Fibroblast of skin of abdomen (primary cell): Measurements from ENCODE around the gene CD81.
A peak's percentile ranks its signal among the peaks of the same experiment; 100 is the strongest.

Experiments used
- DNase-seq: peaks from one replicate; pipeline ENCODE4 v3.0.0-alpha.2; 2013

The CD81 gene

DNA sequence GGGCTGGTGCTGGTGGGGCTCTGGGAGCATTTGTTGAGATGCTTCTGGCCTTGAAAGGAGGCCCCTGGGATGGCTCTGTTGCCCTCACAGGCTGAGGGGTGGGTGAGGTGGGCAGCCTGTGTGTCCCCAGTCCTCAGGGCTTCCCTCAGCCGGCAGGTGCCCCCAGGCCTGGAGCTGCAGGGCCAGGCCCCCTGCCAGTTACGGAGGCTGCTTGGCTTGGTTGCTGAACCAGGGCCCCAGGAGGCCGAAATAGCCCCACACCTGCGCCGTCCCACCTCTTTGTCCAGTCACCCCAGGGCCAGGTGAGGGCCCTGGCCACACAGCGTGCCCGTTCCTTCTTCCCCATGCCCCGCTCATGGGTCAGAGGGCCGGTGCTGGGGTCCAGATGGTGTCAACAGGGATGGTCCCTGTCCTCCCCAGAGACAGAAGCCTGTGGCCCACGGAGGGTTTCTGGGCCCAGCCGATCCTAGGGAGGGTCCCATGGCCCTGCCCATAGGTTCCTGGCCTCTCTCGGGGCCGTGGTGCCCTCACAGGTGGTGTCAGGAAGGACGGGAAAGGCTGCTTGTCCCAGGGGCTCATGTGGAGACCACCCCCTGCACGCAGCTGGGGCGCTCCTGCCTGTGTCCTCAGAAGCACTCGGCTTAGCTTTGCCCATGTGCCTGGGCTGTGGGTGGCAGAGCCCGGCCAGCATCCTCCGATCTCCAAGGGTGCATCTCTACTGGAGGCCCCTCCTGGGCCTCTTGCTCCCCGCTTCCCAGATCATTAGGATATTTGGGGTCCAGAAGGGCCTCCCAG is 14.3 kb downstream of the CD81 start:
- DNase-seq = no peak

DNA sequence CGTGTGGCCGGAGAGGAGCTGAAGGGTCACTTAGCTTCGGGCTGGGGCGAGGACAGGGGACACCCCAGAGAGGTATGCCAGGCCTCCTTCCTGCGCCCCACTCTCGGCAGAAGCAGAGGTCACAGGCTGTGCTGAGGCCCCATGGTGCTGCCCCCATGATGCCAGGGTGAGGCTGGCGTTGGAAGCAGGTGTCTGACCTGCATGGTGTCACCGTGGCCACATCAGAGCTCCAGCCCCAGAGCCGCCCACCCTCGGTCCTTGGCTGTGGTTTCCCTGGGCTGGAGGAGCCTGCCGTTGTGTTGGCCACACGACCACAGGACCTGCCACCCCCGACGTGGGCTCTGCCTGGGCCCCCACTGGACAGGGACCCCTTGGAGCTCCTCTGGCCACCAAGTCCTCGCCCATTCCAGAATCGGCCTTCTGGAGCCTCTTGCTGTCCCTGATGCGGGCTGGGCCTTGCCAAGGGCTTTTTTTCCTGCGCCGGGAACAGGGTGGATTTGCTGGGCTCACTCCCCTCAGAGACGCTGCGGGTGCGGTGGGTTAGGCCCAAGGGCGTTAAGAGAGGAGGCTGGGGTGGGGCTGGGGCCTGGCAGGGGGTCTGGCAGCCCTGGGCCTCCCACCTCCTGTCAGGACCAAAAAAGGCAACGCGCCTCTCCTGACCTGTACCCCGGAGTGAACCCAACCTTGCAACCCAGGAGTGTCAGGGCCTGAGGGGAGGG is 15.3 kb downstream of the CD81 start:
- DNase-seq = no peak

DNA sequence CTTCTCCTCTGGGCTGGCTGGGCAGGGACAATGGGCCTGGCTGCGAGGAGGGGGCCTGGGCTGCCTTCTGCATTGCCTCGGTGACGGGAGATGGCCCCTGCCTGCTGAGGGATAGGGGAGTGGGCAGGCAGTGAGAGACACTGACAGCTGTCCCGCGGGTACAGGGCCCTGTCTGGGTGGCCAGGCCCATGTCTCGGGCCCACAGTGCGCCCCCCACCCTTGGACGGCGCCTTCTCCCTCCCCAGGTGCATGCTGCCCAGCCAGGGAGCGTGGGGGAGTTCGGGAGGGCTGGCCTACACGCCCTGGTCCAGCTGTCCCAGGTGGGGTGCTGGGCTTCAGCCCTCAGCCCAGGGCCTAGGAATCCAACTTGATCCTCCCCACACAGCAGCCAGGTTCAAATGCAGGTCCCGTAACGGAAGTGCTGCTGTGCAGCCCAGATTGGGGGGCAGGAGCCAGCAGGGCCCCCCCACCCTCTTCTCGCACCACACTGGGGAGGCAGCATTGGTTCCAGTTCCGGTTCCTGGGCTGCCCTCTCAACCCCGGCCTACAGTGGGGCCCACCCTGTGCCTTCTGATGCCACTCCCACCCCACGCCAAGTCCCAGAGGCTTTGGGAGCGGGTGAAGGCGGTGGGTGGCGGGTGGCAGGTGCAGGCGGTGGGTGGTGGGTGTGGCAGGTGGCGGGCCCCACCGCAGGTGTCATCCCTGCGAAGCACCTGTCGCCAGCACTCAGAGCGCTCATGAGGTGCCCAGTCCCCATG is 16.2 kb downstream of the CD81 start:
- DNase-seq = no peak

DNA sequence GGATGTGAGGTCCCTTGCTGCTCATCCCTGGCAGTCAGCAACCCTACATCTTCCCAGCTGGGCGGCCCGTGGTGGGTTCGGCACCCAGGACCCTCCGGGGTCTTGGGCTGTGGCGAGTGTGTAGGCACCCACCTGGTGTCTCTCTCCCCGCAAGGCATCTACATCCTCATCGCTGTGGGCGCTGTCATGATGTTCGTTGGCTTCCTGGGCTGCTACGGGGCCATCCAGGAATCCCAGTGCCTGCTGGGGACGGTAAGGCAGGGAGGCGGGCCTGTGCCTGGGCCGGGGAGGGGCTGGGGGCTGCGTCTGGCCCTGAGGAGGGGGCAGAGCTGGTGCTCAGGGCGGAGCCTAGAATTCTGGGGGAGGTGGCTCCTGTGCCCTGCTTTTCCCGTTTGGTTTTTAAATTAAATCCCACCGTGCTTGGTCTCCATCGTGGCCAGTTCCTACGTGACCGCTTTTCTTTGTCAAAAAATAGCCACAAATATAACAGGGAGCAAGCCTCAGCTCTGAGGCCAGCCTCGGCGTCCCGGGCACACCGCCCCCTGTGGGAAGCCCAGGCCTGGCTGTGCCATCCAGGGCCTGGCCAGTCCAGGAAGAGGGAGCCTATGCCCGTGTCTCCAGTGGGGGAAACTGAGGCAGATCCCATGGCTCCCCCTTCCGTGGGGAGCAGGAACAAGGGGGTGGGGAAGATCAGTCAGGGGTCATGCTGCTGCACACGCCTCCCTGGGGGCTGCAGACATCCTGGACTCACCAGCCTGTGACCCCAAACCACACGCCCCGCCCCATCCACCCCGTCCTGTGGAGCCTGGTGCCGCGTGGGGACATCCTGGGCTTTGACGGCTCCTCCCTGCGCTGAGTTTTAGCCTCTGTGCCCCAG is 17.1 kb downstream of the CD81 start:
- DNase-seq = no peak

DNA sequence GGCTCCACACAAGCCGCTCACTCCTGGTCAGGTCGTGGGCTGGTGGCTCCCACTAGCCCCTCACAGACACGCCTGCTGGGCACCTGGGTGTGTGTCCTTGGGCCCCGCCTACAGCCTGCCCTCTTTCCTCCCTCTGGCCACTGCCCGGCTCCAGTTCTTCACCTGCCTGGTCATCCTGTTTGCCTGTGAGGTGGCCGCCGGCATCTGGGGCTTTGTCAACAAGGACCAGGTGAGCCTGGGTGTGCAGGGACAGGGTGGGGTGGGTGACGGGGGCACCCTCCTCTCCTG is 17.7 kb downstream of the CD81 start:
- no peak for DNase-seq

DNA sequence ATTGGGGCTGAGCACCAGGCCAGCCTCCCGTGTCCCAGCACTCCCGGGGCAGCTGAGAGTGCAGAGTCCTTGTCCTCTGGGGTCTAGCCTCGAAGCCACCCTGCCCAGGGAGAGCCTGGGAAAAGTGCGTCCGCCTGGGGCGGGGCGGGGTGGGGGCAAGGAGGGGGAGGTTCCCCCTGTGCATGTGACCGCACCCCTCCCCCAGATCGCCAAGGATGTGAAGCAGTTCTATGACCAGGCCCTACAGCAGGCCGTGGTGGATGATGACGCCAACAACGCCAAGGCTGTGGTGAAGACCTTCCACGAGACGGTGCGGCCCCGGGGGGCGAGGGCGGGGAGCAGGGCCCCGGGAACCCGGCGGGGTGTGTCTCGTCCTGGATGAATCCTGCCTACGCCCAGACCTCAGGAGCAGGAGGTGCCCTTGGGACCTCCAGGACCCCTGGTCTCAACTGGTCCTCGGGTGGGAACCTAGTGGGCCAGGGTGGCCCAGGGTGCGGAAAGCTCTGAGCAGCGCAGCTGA is 18.2 kb downstream of the CD81 start:
- DNase-seq = no peak

DNA sequence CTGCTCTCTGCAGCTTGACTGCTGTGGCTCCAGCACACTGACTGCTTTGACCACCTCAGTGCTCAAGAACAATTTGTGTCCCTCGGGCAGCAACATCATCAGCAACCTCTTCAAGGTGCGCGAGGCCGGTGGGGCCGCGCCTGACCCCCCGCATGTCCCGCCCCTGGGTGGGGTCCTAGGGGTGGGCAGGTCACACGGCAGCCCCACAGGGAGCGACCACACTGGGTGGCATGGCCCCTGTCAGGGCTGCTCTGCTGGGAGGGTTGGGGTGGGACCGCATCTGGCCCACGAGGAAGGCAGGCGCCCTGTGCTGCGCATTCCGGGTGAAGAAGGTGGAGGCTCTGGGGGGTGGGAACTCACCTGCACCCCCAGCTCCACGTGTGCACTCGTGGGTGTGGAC is 18.7 kb downstream of the CD81 start:
- DNase-seq = no peak

DNA sequence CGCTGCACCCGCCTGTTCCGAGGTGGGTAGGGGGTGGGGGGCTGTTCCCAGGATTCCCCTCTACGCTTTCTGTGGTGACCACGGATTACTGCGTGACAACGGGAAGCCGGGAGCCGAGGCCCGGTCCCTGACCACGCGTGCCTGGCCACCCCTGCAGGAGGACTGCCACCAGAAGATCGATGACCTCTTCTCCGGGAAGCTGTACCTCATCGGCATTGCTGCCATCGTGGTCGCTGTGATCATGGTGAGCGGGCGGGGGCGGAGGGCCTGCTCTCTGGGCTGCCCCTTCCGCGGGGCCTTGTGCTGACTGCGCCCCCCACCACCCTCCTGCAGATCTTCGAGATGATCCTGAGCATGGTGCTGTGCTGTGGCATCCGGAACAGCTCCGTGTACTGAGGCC is 19.4 kb downstream of the CD81 start:
- DNase-seq = no peak

DNA sequence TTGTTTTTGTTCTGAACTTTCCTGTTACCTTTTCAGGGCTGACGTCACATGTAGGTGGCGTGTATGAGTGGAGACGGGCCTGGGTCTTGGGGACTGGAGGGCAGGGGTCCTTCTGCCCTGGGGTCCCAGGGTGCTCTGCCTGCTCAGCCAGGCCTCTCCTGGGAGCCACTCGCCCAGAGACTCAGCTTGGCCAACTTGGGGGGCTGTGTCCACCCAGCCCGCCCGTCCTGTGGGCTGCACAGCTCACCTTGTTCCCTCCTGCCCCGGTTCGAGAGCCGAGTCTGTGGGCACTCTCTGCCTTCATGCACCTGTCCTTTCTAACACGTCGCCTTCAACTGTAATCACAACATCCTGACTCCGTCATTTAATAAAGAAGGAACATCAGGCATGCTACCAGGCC is 19.9 kb downstream of the CD81 start:
- DNase-seq = no peak

DNA sequence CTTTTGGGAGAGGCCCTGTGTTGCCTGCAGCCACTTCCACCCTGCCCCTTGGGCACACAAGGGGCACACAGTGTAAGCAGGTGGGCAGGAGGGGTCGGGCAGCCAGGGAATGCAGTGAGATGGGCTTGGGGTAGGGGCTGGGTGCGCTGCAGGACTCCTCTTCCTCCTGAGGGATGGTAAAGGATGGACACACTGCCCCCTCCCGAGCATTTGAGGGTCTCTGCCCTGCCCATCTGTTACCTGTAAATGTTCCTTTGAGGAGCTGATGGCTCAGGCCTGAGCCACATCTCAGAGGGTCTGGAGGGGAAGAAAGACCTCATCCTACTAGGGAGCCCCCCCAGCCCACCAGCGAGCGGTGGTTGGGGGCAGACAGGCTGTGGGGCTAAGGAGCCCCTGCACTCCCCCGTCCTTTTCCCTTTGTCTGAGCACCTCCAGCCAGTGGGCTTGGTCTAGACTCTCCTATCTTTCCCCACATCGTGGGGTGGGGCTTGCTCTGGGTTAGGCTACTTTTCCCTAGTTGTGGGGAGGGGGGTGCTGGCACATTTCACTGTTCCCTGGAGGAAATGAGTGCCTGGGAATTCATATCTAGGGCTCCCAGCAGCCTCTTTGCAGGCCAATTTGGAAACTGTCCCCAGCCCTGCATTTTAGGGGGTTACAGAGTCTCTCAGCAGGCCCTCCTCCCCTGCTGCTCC is 21.7 kb downstream of the CD81 start:
- DNase-seq = no peak

DNA sequence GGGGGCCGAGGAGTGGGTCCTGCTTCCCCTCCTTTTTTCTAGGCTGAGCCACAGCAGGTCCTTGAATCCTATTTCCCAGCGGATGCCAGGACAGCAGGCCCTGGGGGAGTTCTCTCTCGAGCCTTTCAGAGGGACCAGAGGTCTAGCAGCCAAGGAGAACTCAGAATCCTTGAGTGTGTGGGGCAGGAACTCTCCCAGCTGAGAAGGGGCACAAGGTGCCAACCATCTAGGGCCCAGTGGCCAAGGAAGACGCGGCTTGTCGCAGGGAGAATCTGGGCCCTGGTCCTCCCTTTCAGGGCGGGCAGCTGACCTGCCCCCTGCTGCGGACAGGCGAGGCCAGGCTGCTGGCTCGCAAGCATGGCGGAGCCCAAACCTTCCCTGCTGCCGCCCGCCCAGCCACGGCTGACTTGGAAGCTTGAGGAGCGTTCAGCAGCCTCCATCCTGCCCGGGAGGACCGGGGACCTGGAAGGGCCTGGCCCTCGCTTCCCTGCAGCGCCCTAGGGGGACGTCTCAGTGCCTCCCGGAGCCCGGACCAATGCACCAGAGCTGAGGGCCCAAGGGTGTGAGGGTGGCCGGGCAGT is 22.5 kb downstream of the CD81 start:
- no peak for DNase-seq

DNA sequence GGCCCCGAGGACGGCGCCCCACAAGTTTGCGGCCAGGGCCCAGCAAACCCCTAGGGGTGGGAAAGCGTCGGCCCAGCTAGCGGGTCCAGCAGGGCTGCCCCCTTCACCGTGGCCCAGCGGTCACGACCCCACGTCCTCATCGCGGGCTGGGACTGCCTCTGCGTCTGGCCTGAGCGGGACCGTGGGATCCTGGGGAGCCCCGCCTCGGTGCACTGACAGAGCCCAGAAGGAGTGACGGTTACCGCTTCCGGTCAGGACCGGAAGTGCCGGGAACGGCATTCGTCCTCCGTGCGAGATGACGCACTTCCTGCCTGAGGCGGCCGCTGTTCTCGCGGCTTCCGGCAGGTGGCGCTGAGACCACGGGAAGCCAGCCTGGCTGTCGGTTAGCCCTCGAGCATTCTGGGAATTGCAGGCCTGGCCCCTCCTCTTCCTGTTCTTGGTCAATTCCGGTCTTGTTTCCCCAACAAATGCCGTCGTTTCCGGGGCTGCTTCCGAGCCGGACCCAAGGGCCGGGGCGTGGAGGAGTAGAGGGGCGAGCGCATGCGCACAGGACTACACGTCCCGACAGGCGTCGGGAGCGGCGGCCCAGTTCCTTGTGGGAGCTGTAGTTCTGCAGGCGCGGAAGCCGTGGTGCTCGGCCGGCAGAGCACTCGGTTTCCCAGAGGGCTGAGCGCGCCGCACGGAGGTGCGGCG is 23.1 kb downstream of the CD81 start, which contains the start of gene TSSC4:
TSS of gene TSSC4 (plus strand) at position 682 of the 693 bp plus-strand sequence. CDS start 1,884 bp downstream, outside the sequence.
- DNase-seq = peak; percentile 100

DNA sequence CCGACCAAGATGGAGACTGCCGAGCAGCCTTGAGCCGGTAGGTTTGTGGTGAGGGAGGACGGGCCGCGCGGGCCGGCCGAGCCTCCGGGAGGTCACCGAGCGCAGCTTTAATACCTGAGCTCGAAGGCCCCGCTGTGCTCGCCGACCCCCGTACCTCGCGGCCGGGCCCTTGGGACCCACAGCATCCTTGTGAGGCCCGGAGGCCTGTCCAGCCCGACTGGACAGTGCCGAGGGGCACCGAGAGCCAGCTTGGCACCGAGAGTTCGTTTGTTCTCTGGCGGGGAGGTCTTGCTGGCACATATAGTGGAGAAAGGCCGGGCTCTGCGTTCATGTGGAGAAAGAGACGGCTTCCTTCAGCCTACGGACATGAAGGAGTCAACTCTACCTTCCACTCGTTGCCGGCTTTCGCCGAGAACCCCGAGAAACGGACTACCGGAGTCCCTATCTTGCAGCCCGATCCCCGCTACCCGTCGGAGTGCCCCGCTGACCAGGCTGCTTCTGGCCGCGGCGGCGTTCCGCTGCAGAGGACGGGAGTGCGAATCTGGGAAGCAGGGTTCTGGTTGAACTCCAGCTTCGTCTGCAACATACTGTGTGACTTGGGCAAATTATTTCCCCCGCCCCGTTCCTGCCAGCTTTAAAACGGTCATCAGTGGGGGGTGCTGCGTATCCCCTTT is 23.8 kb downstream of the CD81 start:
- DNase-seq = no peak

DNA sequence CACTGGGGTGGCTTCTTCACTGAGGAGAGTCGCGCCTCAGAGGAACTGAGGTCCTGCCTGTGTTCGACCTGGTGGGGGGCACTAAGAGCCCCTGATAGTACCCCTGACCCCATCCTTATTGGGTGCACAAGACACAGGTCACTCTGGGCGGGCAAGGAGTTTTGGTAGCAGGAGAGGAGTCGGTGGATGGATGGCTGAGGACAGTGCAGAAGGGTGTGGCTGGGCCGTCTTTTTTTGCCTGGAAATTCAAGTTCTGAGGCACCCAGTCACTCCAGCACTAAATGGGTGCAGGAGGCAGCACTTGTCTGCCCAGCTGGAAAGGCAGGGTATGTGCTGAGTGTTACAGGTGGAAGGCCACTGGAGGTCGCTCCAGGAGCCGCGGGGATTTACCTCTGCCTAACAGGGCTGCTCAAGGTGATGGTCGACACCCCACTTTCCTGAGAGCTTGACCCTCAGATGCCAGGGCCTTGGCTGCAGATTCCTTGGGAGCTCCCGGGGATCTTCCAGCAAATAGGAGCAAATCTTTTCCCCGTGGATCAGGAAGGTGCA is 24.4 kb downstream of the CD81 start:
- no peak for DNase-seq

DNA sequence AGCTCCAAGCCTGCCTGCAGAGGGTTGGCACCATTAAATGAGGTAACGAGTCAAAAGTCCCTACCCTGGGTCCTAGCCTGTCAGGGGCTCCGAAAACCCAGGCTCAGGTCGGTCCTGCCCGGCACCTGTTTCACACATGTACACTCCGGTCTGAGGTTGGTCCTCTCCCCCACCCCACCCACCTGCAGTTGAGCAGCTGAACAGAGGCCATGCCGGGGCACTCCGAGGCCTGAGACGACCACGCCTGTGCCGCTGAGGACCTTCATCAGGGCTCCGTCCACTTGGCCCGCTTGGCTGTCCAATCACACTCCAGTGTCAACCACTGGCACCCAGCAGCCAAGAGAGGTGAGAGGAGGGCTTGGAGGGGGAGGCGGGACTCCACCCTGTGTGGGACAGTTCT is 25.0 kb downstream of the CD81 start:
- no peak for DNase-seq

DNA sequence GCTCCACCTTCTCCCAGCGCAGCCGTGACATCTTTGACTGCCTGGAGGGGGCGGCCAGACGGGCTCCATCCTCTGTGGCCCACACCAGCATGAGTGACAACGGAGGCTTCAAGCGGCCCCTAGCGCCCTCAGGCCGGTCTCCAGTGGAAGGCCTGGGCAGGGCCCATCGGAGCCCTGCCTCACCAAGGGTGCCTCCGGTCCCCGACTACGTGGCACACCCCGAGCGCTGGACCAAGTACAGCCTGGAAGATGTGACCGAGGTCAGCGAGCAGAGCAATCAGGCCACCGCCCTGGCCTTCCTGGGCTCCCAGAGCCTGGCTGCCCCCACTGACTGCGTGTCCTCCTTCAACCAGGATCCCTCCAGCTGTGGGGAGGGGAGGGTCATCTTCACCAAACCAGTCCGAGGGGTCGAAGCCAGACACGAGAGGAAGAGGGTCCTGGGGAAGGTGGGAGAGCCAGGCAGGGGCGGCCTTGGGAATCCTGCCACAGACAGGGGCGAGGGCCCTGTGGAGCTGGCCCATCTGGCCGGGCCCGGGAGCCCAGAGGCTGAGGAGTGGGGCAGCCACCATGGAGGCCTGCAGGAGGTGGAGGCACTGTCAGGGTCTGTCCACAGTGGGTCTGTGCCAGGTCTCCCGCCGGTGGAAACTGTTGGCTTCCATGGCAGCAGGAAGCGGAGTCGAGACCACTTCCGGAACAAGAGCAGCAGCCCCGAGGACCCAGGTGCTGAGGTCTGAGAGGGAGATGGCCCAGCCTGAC is 26.0 kb downstream of the CD81 start:
- no peak for DNase-seq

DNA sequence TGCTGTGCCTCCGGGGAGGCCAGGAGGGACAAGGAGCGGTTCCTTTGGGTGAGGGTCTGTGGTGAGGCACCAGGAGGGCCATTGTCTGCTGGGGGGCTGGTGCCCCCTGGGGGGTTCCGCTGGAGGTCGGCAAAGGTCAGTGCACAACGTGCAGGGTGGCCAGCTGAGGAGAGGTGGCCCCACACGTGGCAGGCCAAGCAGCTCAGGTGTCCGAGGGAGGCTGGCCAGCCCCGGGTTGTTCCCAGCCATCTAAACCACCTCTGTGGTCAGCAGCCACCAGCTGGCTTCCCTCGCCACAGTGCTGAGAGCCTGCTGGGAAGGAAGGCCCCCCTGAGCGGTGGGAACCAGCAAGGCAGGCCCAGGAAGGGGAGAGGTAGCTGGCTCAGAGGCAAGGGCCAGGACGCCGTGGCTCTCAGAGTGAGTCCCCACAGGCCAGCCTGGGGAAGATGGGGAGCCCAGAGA is 27.7 kb downstream of the CD81 start:
- DNase-seq = no peak

DNA sequence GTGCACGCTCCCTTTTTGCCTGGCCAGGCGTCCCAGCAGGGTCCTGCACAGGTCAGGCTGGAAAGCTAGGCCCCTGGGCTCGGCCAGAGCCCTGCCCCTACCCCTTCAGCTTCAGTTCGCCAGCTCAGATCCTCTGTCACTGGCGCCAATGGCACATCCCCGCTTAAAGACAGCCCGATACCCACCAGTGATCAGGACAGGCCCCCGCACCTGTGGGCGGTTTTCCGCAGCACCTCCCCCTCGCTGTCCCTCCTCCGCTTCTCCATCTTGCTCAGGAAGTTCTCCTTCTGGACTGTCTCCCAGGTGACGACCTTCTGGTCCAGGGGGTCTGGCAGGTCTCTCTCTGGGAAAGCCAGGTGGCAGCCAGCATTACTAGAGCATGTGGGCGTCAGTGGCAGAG is 29.3 kb downstream of the CD81 start:
- no peak for DNase-seq

DNA sequence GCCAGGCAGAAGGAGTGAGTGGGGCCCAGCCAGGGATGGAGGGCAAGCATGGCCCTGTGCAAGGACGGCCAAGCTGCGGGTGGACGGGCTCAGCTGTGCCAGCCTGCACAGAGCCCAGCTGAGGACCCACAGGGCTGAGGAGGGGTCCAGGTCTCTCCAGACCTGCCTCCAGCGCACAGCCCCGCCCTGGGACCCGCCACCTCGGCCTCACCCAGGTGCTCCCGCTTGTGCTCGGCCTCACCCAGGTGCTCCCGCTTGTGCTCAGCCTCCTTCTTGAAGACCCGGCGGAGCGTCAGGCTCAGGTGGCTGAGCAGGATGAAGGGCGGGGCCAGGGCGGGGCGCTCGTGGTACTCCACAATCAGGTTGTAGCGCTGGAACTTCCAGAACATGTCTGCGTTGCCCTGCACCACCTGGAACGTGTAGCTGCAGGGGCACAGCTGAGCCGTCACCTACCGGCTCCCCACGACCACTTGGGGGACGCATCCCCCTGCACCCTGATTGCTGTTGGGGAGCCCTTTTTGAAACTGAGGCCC is 29.8 kb downstream of the CD81 start:
- DNase-seq = no peak
